HG03103 (cell line): ENCODE results near the gene SLC9A6.
"Not testable (repeated sequence)": the region's sequence is repeated elsewhere in the genome, so short reads cannot be mapped to it uniquely, and the experiment has no call there.

ENCODE experiments used
- ATAC-seq: cut with Tn5 transposase; IDR thresholded peaks from one replicate; pipeline ENCODE4 v1.9.1; 2021; ENCODE audit warnings: low read depth; ENCODE audit not compliant: unreplicated experiment

SLC9A6 gene

GRCh38 chrX:136028383-136028984 lies 43.2 kb downstream of the SLC9A6 start:
- no peak for ATAC-seq

GRCh38 chrX:136029766-136030165 lies 44.5 kb downstream of the SLC9A6 start:
- no peak for ATAC-seq

GRCh38 chrX:136030303-136031191 lies 45.3 kb downstream of the SLC9A6 start:
- no peak for ATAC-seq

GRCh38 chrX:136031626-136032025 lies 46.4 kb downstream of the SLC9A6 start:
- ATAC-seq: no peak

- ATAC-seq: no peak
Measured at GRCh38 chrX:136032370-136032769, 47.1 kb downstream of the SLC9A6 start.

- no peak for ATAC-seq
Measured at GRCh38 chrX:136034668-136035067, 49.4 kb downstream of the SLC9A6 start.

GRCh38 chrX:136035663-136036062 lies 50.4 kb downstream of the SLC9A6 start:
- ATAC-seq: no peak

GRCh38 chrX:136039485-136039884 lies 54.2 kb downstream of the SLC9A6 start:
- no peak for ATAC-seq

- no peak for ATAC-seq
Measured at GRCh38 chrX:136039968-136040367, 54.7 kb downstream of the SLC9A6 start.

- no peak for ATAC-seq
Measured at GRCh38 chrX:136041254-136041812, 56.1 kb downstream of the SLC9A6 start.

GRCh38 chrX:136045008-136045407 lies 59.8 kb downstream of the SLC9A6 start:
- ATAC-seq: no peak

GRCh38 chrX:136046295-136047015 lies 61.2 kb downstream of the SLC9A6 start:
- no peak for ATAC-seq

- no peak for ATAC-seq
Measured at GRCh38 chrX:136047016-136047642, 61.9 kb downstream of the SLC9A6 start.

- ATAC-seq: no peak
Measured at GRCh38 chrX:136047969-136048368, 62.7 kb downstream of the SLC9A6 start.

GRCh38 chrX:136048446-136048845 lies 63.2 kb downstream of the SLC9A6 start:
- ATAC-seq: no peak

- no peak for ATAC-seq
Measured at GRCh38 chrX:136049608-136050007, 64.4 kb downstream of the SLC9A6 start.

GRCh38 chrX:136050875-136051274 lies 65.6 kb downstream of the SLC9A6 start:
- ATAC-seq: not testable (repeated sequence)

GRCh38 chrX:136051611-136052010 lies 66.4 kb downstream of the SLC9A6 start:
- no peak for ATAC-seq

GRCh38 chrX:136055651-136056221 lies 70.5 kb downstream of the SLC9A6 start:
- ATAC-seq: no peak

- no peak for ATAC-seq
Measured at GRCh38 chrX:136057567-136057966, 72.3 kb downstream of the SLC9A6 start.
